OCI-LY1 (cell line): ENCODE measurements around the gene ARHGAP8.

Experiments used
- EZH2 ChIP-seq: fragments of 200-600 bp; sonication (generic), shearing (Covaris generic); IDR thresholded peaks from 2 replicates; pipeline ENCODE4 v1.8.0; 2017; ENCODE audit warnings: borderline replicate concordance, mixed run types, mild to moderate bottlenecking, antibody characterized with exemption, low read length, moderate library complexity, mixed read lengths
- TF ChIP-seq, protein P1 (sequence below): fragments of 200-600 bp; sonication (generic), shearing (Covaris generic); IDR thresholded peaks from 2 replicates; pipeline ENCODE4 v1.5.1; 2017; ENCODE audit warnings: mild to moderate bottlenecking, antibody characterized with exemption, low read length, moderate library complexity, mixed read lengths

DNA sequence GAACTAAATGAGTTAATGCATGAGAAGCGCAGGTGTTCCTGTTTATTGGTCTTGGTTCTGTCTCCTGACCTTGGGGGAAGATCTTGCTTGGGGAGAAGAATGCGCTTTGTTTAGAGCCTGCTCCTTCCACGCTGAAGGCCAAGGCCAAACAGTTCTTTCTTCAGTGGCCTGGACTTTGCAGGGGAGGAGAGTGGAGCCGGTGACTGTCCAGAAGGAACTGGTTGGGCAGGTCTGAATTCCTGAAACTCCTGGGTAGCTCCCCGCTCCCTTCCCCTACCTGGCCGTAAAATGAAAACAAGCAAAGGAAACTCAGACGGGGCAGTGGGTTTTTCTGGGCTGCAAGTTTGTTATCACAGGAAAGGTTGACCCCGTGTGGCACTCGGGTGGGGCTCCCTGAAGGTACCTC, 3.6 kb downstream of the ARHGAP8 start:
- TF ChIP-seq, protein P1, sequence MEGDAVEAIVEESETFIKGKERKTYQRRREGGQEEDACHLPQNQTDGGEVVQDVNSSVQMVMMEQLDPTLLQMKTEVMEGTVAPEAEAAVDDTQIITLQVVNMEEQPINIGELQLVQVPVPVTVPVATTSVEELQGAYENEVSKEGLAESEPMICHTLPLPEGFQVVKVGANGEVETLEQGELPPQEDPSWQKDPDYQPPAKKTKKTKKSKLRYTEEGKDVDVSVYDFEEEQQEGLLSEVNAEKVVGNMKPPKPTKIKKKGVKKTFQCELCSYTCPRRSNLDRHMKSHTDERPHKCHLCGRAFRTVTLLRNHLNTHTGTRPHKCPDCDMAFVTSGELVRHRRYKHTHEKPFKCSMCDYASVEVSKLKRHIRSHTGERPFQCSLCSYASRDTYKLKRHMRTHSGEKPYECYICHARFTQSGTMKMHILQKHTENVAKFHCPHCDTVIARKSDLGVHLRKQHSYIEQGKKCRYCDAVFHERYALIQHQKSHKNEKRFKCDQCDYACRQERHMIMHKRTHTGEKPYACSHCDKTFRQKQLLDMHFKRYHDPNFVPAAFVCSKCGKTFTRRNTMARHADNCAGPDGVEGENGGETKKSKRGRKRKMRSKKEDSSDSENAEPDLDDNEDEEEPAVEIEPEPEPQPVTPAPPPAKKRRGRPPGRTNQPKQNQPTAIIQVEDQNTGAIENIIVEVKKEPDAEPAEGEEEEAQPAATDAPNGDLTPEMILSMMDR: no peak
- TF ChIP-seq EZH2: no peak
